GM23248 (cell line): Measurements from ENCODE around the gene STAMBP. TPM values are rescaled to one million over a fixed set of nuclear protein-coding genes. Genes with fewer than 3 reads are reported as not detected.
"Not testable (repeated sequence)": the region's sequence is repeated elsewhere in the genome, so short reads cannot be mapped to it uniquely, and the experiment has no call there.

Experiments used
- DNase-seq: peaks from one replicate; pipeline ENCODE4 v3.0.0-alpha.2; 2015
- H2AFZ ChIP-seq: fragments of 200-600 bp; sonication (generic); 2 replicates; pipeline ENCODE4 v1.6.1; 2016; ENCODE audit warnings: antibody characterized with exemption
- H3F3A ChIP-seq: fragments of 200-600 bp; sonication (generic); 2 replicates; pipeline ENCODE4 v1.6.1; 2016; ENCODE audit warnings: mild to moderate bottlenecking, antibody characterized with exemption, mixed run types; ENCODE audit not compliant: insufficient read depth
- H3K27ac ChIP-seq: fragments of 200-600 bp; sonication (generic); 2 replicates; pipeline ENCODE4 v1.5.1; 2016; ENCODE audit warnings: mild to moderate bottlenecking
- H3K27me3 ChIP-seq: fragments of 200-600 bp; sonication (generic); replicated peaks from 2 replicates; pipeline ENCODE4 v1.6.1; 2016; ENCODE audit warnings: mild to moderate bottlenecking; ENCODE audit not compliant: insufficient read depth
- H3K36me3 ChIP-seq: fragments of 200-600 bp; sonication (generic); 2 replicates; pipeline ENCODE4 v1.6.1; 2016; ENCODE audit warnings: low read depth, mild to moderate bottlenecking
- H3K4me1 ChIP-seq: fragments of 200-600 bp; sonication (generic); 2 replicates; pipeline ENCODE4 v1.6.1; 2016; ENCODE audit warnings: mild to moderate bottlenecking; ENCODE audit not compliant: insufficient read depth
- H3K4me2 ChIP-seq: fragments of 200-600 bp; sonication (generic); one replicate; pipeline ENCODE4 v1.6.1; 2016; ENCODE audit warnings: mild to moderate bottlenecking; ENCODE audit not compliant: unreplicated experiment
- H3K4me3 ChIP-seq: fragments of 200-600 bp; sonication (generic); 2 replicates; pipeline ENCODE4 v1.5.1; 2016; ENCODE audit warnings: mild to moderate bottlenecking
- H3K79me2 ChIP-seq: fragments of 200-600 bp; sonication (generic); 2 replicates; pipeline ENCODE4 v1.6.1; 2016; ENCODE audit warnings: mild to moderate bottlenecking; ENCODE audit not compliant: insufficient read depth
- H3K9ac ChIP-seq: fragments of 200-600 bp; sonication (generic); 2 replicates; pipeline ENCODE4 v1.6.1; 2016; ENCODE audit warnings: mild to moderate bottlenecking
- H3K9me2 ChIP-seq: fragments of 200-600 bp; sonication (generic); 2 replicates; pipeline ENCODE4 v1.6.1; 2016; ENCODE audit warnings: mixed run types, mild to moderate bottlenecking, moderate library complexity; ENCODE audit not compliant: insufficient read depth
- H3K9me3 ChIP-seq: fragments of 200-600 bp; sonication (generic); one replicate; pipeline ENCODE4 v1.6.1; 2017; ENCODE audit warnings: low read depth
- H4K20me1 ChIP-seq: fragments of 200-600 bp; sonication (generic); 2 replicates; pipeline ENCODE4 v1.6.0; 2016; ENCODE audit not compliant: insufficient read depth
- EZH2 ChIP-seq: fragments of 200-600 bp; sonication (generic); IDR thresholded peaks from 2 replicates; pipeline ENCODE4 v1.6.1; 2018; ENCODE audit warnings: antibody characterized with exemption, mild to moderate bottlenecking; ENCODE audit not compliant: insufficient read depth, poor library complexity, severe bottlenecking
- EZH2phosphoT487 ChIP-seq: fragments of 200-600 bp; sonication (generic); IDR thresholded peaks from 2 replicates; pipeline ENCODE4 v1.6.1; 2018; ENCODE audit warnings: antibody characterized with exemption, moderate library complexity, mild to moderate bottlenecking, low read depth; ENCODE audit not compliant: insufficient read depth
- WGBS, 2 experiments: methylation state at CpG; one replicate each; pipeline ENCODE4 v1.1.6; 2015 to 2017; ENCODE audit warnings: low lambda C conversion rate in 2 of 2, low coverage in 1 of 2; ENCODE audit errors: missing lambda C conversion rate in 2 of 2; 5-methylcytosine and 5-hydroxymethylcytosine counted together
- in situ Hi-C: fragments of 300-500 bp; cut with MboI; formaldehyde crosslinking; loops from 2 replicates; pipeline ENCODE4 v1.15.0; 2020
- polyA plus RNA-seq: library from polyadenylated mRNA; unstranded; fragments of >200 nt; fragmentation: Nextera tagmentation; extraction: Ambion mirVana; gene quantifications from 2 replicates; pipeline ENCODE4 v1.2.1, GENCODE V29; 2016
- total RNA-seq: library from RNA; depleted of rRNA; stranded (reverse); fragments of >200 nt; shearing (Covaris generic); gene quantifications from 2 replicates; pipeline ENCODE4 v1.2.3, GENCODE V29; 2014

The STAMBP gene
- total and polyA plus RNA-seq, 2 experiments from 2014 or later, result 24.4 to 35.9 TPM

- H3K79me2 ChIP-seq, result no peaks in the 10 kb centered on the region
- H3K9me2 ChIP-seq, result no peaks in the 10 kb centered on the region
- no peaks in the 10 kb centered on the region for H3K27me3 ChIP-seq
- no peaks in the 10 kb centered on the region for H3K9me3 ChIP-seq
- no peak for TF ChIP-seq EZH2
- TF ChIP-seq EZH2phosphoT487, result no peak
- H3K4me1 ChIP-seq, result peaks cover 9% of the 10 kb centered on the region
- DNase-seq, result peak; percentile 83
- H2AFZ ChIP-seq, result no peak overlapping the region
- H3K4me3 ChIP-seq, result no peak overlapping the region
- H3K36me3 ChIP-seq, result no peaks in the 10 kb centered on the region
- no peak overlapping the region for H3K4me2 ChIP-seq
- no peak overlapping the region for H3K9ac ChIP-seq
- in situ Hi-C loops, result no loop called here
- H4K20me1 ChIP-seq, result no peaks in the 10 kb centered on the region
- H3K27ac ChIP-seq, result no peak overlapping the region
- no peaks in the 10 kb centered on the region for H3F3A ChIP-seq
- WGBS, 2 experiments, result 7 to 9% methylated on average over 4 of the region's 4 CpGs
These were observed 41.3 kb downstream of the STAMBP start for GRCh38 chr2:73870084-73870483.

- no peaks in the 10 kb centered on the region for H3K4me1 ChIP-seq
- H3K4me2 ChIP-seq, result no peak overlapping the region
- H3K36me3 ChIP-seq, result no peaks in the 10 kb centered on the region
- peaks cover 55% of the 10 kb centered on the region for H3K27me3 ChIP-seq
- 55 to 58% methylated on average over 9 of the region's 9 CpGs for WGBS, 2 experiments
- no peaks in the 10 kb centered on the region for H3K79me2 ChIP-seq
- in situ Hi-C loops, result no loop called here
- no peaks in the 10 kb centered on the region for H3K9me2 ChIP-seq
- H3F3A ChIP-seq, result no peaks in the 10 kb centered on the region
- no peaks in the 10 kb centered on the region for H3K9me3 ChIP-seq
- no peak overlapping the region for H3K9ac ChIP-seq
- H4K20me1 ChIP-seq, result no peaks in the 10 kb centered on the region
- H3K4me3 ChIP-seq, result no peak overlapping the region
- no peak overlapping the region for H2AFZ ChIP-seq
- TF ChIP-seq EZH2 (no peak), EZH2phosphoT487 (no peak)
- no peak overlapping the region for H3K27ac ChIP-seq
- DNase-seq, result no peak
These were observed 48.5 kb downstream of the STAMBP start for GRCh38 chr2:73877071-73877802.

- H3K27me3 ChIP-seq, result peaks cover 59% of the 10 kb centered on the region
- H3K9me3 ChIP-seq, H3K4me1 ChIP-seq, DNase-seq, H3K9ac ChIP-seq, H3K36me3 ChIP-seq, H3K4me2 ChIP-seq, H3K9me2 ChIP-seq, H3K27ac ChIP-seq, H4K20me1 ChIP-seq, H2AFZ ChIP-seq, H3K79me2 ChIP-seq, H3F3A ChIP-seq, H3K4me3 ChIP-seq, in situ Hi-C loops: not testable (repeated sequence)
- WGBS, 2 experiments, result 76 to 78% methylated on average over 5 of the region's 5 CpGs
These were observed 49.2 kb downstream of the STAMBP start for GRCh38 chr2:73877984-73878383.

- Histone ChIP-seq H3K79me2 (no peaks in the 10 kb centered on the region), H3K36me3 (no peaks in the 10 kb centered on the region), H3K27ac (no peak overlapping the region), H3F3A (no peaks in the 10 kb centered on the region), H3K4me1 (no peaks in the 10 kb centered on the region), H2AFZ (no peak overlapping the region), H3K4me3 (no peak overlapping the region), H3K9me2 (no peaks in the 10 kb centered on the region), H3K9me3 (no peaks in the 10 kb centered on the region), H4K20me1 (no peaks in the 10 kb centered on the region), H3K4me2 (no peak overlapping the region), H3K9ac (no peak overlapping the region), H3K27me3 (peaks cover 85% of the 10 kb centered on the region)
- 21 to 32% methylated on average over 2 of the region's 2 CpGs for WGBS, 2 experiments
- DNase-seq, result no peak
- TF ChIP-seq EZH2, result no peak
- no peak for TF ChIP-seq EZH2phosphoT487
- in situ Hi-C loops, result no loop called here
These were observed 56.6 kb downstream of the STAMBP start for GRCh38 chr2:73885406-73885805.

- TF ChIP-seq EZH2 (no peak), EZH2phosphoT487 (no peak)
- Histone ChIP-seq H2AFZ (no peak overlapping the region), H3K9me2 (no peaks in the 10 kb centered on the region), H3K79me2 (no peaks in the 10 kb centered on the region), H3F3A (no peaks in the 10 kb centered on the region), H3K36me3 (no peaks in the 10 kb centered on the region), H4K20me1 (no peaks in the 10 kb centered on the region), H3K27ac (no peak overlapping the region), H3K4me1 (no peaks in the 10 kb centered on the region), H3K27me3 (peaks cover 86% of the 10 kb centered on the region), H3K4me2 (no peak overlapping the region), H3K4me3 (no peak overlapping the region), H3K9me3 (no peaks in the 10 kb centered on the region), H3K9ac (no peak overlapping the region)
- 41 to 47% methylated on average over 4 of the region's 4 CpGs for WGBS, 2 experiments
- DNase-seq, result no peak
- in situ Hi-C loops, result no loop called here
These were observed 57.6 kb downstream of the STAMBP start for GRCh38 chr2:73886357-73886756.

- DNase-seq, result peak; percentile 27
- H3K4me1 ChIP-seq, H4K20me1 ChIP-seq, H3K36me3 ChIP-seq, in situ Hi-C loops, H3K4me3 ChIP-seq, H3K27ac ChIP-seq, H3F3A ChIP-seq, H3K79me2 ChIP-seq, H3K4me2 ChIP-seq, H3K9ac ChIP-seq, H2AFZ ChIP-seq, H3K9me3 ChIP-seq, H3K9me2 ChIP-seq: not testable (repeated sequence)
- 67% methylated on average over 11 of the region's 11 CpGs for WGBS, 2 experiments
- peaks cover 89% of the 10 kb centered on the region for H3K27me3 ChIP-seq
These were observed 59.0 kb downstream of the STAMBP start for GRCh38 chr2:73887596-73888353.
